Measurements from ENCODE around the gene ECSCR.

GRCh38 chr5:139481580-139482049 is 19.1 kb upstream of the ECSCR start:
- TF ChIP-seq CTCF (IDR thresholded peaks at IDR 0.05) (no peak), POLR2A (IDR thresholded peaks at IDR 0.05) (no peak)

All from testis (tissue), 2 donors.